Raji (cell line): ENCODE data around the gene IZUMO1.

Experiments
- POLR2A ChIP-seq: IDR thresholded peaks from 2 replicates; pipeline ENCODE4 v1.6.1; 2011; ENCODE audit warnings: low read depth, low read length, control low read depth; ENCODE audit not compliant: insufficient read depth

Gene IZUMO1

GRCh38 chr19:48741129-48741999, 5.3 kb downstream of the IZUMO1 start:
- no peak for TF ChIP-seq POLR2A

GRCh38 chr19:48740164-48740972, 6.3 kb downstream of the IZUMO1 start, which contains the start of gene RASIP1:
TSS of gene RASIP1 (minus strand) at chr19:48740610. CDS start at chr19:48740282, 328 bp downstream.
- no peak for TF ChIP-seq POLR2A

DNA sequence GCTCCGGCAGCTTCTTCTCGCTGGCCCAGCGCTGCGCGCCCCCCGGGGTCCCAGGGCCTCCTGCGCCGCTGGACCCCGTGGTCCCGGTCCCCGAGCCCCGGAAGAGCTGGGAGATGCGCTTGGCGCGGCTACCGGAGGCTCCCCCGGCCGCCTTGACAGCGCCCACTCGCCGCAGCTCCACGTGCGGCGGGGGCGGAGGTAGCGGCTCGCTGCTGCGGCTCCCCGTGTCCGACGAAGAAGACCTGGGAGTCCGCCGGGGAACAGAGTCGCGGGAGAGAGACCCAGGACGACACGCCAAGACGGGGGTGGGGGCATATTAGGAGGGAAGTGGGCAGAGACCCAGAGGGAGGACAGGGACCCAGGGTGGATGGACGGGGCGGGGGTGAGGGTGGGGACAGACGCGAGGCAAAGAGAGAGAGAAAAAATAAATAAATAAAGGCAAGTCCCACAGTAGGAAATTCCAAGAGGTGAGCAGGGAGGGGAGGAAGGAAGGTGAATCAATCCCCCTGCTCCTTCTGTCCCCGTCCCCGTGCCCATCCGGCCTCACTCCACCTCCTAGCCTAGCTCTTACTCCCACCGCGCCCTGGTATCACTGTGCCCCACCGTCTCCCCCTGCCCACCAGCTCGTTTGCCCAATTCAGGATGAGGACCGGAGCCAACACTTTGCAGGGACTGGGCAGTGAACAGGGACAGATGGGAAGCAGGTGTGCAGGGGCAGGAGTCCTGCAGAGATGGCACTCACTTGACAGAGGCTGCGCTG, 7.1 kb downstream of the IZUMO1 start:
- TF ChIP-seq POLR2A: no peak

GRCh38 chr19:48738557-48739403, 7.9 kb downstream of the IZUMO1 start:
- no peak for TF ChIP-seq POLR2A

DNA sequence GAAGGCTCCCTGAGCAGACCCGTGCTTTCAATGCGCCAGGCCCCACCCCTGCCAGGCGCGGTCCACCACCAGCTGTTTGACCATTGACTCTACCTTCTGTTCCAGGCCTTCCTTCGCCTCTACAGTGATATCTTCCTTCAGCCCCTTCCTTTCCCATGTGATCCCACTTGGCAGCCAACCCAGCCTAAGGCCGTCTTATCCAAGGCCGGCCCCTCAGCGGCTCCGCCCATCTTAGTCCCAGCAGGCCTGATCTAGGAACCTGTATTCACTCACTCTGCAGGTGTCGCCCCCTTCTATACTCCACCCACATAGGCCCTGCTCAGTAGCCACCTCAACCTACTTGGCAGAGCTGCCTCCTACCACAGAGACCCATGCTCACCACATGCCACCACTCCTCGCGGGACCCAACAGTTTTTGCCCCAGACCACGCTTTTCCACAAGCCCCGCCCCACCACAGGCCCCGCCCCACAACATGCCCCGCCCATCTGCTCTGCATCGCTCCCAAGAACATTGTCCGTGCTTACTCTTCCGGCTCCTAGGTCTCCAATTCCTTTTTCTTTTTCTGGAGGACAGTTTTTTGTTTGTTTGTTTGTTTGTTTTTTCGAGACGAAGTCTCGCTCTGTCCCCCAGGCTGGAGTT, 9.2 kb downstream of the IZUMO1 start:
- TF ChIP-seq POLR2A: no peak

GRCh38 chr19:48735031-48735615, 11.6 kb downstream of the IZUMO1 start:
- TF ChIP-seq POLR2A: no peak

- TF ChIP-seq POLR2A: no peak
Observed at GRCh38 chr19:48734625-48735024, 12.1 kb downstream of the IZUMO1 start.

GRCh38 chr19:48731452-48731851, 15.3 kb downstream of the IZUMO1 start:
- TF ChIP-seq POLR2A: no peak

DNA sequence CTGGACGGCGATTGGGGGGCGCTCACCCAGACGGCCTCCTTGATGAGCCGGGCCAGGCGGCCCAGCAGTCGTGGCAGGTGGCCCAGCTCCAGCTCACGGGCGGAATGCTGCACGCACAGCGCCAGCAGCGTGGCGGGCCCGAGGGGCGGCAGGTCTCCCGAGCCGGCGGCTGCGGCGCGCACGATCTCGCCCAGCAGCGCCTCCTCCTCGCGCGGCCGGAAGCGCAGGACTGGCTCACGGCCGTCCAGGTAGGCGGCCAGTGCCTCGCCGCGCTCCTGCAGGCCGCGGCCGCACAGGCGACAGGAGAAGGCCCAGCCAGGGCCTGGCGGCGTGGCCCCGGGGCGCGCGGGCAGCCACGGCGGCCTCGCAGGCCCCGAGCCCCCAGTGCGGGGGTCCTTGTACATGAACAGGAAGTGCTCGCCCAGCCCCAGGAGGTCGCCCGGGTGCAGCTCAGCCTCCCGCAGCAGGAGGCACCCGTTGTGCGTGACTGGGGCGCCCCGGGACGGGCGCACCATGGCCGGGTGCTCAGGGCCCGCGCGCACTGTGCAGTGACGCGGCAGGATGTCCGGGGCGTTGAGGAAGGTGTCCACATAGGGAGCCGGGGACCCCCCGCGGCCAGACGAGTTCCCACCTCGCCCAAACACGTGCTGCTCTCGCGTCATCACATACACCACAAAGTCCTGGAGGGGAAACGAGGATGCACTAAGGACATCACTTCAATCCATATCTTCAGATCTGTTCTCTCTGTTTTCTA, 17.6 kb downstream of the IZUMO1 start:
- TF ChIP-seq POLR2A: no peak

DNA sequence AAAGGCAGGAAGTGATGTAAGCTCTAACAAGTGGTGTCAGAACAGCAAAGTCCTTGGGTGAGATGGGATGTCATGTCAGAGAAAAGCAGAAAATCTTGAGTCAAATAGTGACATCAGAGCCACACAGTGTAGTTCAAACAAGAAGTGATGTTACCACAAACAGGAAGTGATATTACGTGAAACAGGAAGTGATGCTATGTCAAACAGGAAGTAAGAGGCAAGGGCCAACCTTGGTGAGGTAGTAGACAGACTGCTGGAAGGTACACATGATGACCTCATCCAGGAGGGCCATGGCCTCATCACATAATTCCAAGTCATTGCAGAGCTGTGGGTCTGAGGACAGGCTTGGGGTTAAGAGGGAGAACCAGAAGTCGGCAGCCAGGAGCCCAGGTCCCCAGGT, 20.2 kb downstream of the IZUMO1 start:
- TF ChIP-seq POLR2A: peak; percentile 53; the same call in 1 of the 2 replicates

DNA sequence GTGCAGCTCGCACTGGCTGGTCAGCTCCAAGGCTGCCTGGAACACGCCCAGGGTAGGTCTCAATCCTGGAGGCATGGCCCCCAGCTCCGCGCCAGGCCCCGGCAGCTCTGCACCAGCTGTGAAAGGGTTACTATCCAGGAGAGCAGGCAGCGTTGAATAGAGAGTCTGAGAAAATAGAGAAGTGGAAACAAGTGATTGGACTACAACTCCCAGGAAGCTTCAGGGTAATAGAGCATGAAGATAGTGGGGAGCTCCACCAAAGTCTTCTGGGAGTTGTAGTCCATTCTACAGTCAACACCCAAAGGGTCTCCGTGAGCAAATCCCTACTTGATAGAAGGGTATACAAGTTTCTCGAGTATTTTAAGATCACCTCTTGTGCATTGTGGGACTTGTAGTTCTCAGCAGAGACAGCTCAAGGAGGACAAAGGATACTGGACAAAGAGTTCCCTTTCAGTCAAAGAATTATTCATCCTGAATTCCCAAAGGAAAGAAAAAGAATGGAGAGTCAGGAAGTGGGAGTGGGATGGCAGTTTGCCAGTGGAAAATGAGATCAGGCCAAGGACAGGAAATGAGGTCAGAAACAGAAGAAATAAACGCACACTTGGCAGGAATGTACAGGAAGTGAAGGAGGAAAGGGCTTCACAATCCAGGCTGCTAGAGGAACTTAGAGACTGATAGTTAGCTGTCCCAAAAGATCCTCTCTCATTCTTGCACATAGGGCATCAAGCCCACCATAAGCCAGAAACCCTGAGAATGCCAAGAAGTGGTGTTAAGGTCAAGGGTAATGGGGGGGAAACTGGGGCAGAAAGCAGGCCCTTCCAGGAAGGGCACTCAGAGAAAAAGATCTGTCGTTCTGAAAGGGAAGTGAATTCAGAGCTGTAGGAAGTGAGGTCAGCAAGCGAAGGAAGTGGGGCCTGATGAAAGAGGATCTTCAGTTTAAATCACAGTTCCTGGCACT, 21.6 kb downstream of the IZUMO1 start:
- no peak for TF ChIP-seq POLR2A
